Neuron (in vitro differentiated cells): ENCODE results near the gene PPARG.

Source experiments
- H2AFZ ChIP-seq: one replicate; pipeline ENCODE4 v1.6.1; 2013; ENCODE audit warnings: low read depth, mild to moderate bottlenecking, inconsistent platforms, low read length, moderate library complexity
- H3K27me3 ChIP-seq: one replicate; pipeline ENCODE4 v1.6.1; 2013; ENCODE audit warnings: low read length; ENCODE audit not compliant: insufficient read depth
- H3K36me3 ChIP-seq: one replicate; pipeline ENCODE4 v1.6.1; 2013; ENCODE audit warnings: low read length; ENCODE audit not compliant: insufficient read depth
- H3K4me1 ChIP-seq: one replicate; pipeline ENCODE4 v1.6.1; 2013; ENCODE audit warnings: low read length; ENCODE audit not compliant: insufficient read depth
- H3K4me3 ChIP-seq: 2 replicates; pipeline ENCODE4 v1.5.1; 2013; ENCODE audit warnings: mild to moderate bottlenecking, low read length, moderate library complexity
- H3K9me3 ChIP-seq: one replicate; pipeline ENCODE4 v1.6.1; 2013; ENCODE audit warnings: low read length

The PPARG gene

DNA sequence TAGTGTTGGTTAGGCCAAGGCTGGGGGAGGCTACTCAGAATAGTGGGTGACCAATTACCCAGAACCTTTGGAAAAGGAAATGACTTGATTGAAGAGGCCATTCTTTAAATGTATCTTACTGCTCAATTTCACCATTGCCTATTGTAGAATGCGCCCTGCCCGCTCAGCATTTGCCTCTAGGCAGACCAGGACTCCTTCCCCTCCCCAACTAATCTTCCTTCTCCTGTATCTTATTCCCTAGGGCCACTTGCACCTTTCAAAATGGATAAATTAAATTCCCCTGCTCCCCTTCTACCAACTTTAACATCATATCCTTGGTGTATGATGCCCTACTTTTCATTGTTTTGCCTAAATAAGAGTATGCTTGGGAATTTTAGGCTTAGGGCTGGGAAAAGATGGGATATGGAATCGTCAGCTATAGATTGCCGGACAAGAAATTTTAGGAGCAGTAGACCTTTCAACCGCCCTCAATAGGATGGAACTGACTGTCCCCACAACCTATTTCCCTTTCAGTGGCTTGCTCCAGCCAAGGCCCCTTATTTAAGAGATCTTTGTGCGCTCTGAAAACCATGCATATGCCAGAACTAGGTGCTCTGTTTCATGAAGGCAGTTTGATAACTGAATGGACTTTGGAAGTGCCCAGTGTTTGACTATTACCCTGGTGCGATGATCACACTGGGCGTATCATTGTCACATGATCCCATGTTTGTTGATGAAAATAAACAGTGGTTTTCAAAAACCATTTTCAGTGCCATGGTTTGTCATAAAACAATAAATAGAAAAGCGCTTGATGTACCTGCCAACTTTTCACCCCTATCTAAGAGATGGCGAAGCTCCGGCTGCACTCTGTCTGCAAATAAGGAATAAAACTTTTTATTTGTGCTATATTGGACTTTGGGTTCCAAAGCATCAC, 121.1 kb downstream of the PPARG start:
- Histone ChIP-seq H2AFZ (no peak overlapping the region), H3K36me3 (no peaks in the 10 kb centered on the region), H3K4me1 (peaks cover 6% of the 10 kb centered on the region), H3K27me3 (peaks cover 2% of the 10 kb centered on the region), H3K4me3 (no peak overlapping the region), H3K9me3 (no peaks in the 10 kb centered on the region)

DNA sequence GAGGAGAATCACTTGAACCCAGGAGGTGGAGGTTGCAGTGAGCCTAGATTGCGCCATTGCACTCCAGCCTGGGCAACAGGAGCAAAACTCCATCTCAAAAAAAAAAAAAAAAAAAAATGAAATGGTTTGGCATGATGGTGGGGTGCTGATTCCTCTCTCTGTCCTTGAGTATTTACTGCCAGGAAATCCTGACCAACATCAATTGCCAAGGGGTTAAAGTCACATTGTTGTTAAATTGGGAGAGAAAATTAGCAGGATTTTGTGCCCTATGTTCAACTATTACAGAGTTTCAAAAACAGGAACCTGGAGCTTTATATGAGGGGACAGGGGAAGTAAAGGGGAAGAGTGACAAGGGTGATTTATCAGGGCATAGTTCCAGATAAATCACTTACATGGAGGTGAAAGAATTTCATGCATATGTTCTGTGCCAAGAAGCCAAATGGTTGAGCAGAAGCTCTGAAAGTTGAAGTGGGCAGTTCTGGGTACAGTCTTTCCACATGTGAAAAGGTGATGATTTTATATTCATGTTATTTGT, 124.9 kb downstream of the PPARG start:
- Histone ChIP-seq H3K27me3 (peaks cover 2% of the 10 kb centered on the region), H3K36me3 (no peaks in the 10 kb centered on the region), H3K9me3 (no peaks in the 10 kb centered on the region), H2AFZ (no peak overlapping the region), H3K4me1 (no peaks in the 10 kb centered on the region), H3K4me3 (no peak overlapping the region)

DNA sequence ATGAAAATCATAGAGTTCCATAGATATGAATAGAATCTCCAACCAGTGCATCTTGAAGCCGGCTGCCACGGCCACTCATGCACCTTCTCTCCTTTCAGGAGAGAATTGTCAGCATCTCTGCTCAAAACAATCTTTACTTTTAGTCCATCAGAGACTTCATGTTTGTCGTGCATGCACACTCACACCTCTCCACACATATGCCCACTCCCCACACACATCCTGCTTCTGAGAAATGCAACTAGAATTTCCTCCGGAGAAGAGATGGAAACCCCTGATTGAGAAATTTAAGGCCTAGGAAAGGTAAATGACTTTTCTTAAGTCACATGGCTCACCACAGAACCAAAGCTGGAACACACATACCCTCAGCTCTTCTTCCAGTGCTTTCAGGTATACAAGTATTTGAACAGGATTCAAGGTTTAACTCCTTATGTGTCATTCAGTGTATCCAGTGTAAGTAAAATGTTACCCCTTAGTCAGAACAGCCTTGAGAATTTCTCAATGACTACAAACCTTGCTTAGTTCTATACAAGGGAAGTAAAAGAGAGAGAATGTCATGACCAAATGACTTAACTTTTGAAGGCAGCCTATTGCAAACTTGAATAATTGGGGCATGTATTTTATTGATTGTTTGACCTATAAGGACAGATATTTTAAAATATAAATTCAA, 126.3 kb downstream of the PPARG start:
- no peaks in the 10 kb centered on the region for H3K36me3 ChIP-seq
- no peak overlapping the region for H2AFZ ChIP-seq
- no peak overlapping the region for H3K4me3 ChIP-seq
- peaks cover 2% of the 10 kb centered on the region for H3K27me3 ChIP-seq
- no peaks in the 10 kb centered on the region for H3K4me1 ChIP-seq
- no peaks in the 10 kb centered on the region for H3K9me3 ChIP-seq

DNA sequence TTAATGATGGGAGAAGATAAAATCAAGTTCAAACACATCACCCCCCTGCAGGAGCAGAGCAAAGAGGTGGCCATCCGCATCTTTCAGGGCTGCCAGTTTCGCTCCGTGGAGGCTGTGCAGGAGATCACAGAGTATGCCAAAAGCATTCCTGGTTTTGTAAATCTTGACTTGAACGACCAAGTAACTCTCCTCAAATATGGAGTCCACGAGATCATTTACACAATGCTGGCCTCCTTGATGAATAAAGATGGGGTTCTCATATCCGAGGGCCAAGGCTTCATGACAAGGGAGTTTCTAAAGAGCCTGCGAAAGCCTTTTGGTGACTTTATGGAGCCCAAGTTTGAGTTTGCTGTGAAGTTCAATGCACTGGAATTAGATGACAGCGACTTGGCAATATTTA, 127.9 kb downstream of the PPARG start:
- Histone ChIP-seq H3K27me3 (peaks cover 2% of the 10 kb centered on the region), H3K4me3 (no peak overlapping the region), H3K36me3 (no peaks in the 10 kb centered on the region), H3K9me3 (no peaks in the 10 kb centered on the region), H3K4me1 (no peaks in the 10 kb centered on the region), H2AFZ (no peak overlapping the region)

DNA sequence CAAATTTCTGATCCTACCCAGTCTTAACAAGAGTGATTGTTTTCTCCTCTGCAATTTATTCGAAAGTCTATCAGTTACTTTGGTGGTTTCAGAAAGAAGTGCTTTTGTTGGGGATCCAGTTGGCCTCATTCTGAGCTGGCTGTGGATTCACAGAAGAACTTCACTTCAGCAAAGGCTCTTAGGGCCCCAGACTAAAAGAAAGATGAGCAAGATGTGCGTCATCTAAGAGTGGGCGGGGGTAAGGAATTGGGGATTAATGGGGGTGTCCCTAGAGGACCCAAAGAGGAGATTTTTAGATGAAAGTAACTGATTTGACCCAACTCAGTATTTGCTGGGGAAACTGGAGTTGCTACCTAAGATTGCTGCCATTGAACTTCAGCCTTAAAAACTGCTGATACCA, 131.5 kb downstream of the PPARG start:
- H3K9me3 ChIP-seq: no peaks in the 10 kb centered on the region
- H3K36me3 ChIP-seq: no peaks in the 10 kb centered on the region
- no peaks in the 10 kb centered on the region for H3K4me1 ChIP-seq
- H3K4me3 ChIP-seq: no peak overlapping the region
- no peak overlapping the region for H2AFZ ChIP-seq
- peaks cover 2% of the 10 kb centered on the region for H3K27me3 ChIP-seq

DNA sequence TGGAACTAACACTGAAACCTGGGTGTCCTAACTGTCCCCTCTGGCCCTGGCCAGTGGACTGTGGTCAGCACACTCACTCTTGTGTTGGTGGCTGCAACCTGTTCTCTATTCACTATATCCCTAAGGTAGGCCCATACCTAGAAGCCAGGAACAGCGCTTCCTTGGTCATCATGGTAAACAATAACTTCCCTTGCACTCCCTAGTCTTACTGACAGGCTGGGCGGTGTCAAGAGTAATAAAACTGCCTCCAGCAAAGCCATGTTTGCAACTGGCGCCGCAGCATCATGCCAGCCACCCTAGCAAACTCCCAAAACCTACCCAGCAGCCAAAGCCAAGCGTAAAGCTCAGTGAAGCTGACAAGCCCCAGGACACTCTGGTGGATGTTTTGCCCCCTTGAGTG, 132.3 kb downstream of the PPARG start:
- Histone ChIP-seq H3K27me3 (peaks cover 3% of the 10 kb centered on the region), H3K4me1 (no peaks in the 10 kb centered on the region), H2AFZ (no peak overlapping the region), H3K36me3 (no peaks in the 10 kb centered on the region), H3K4me3 (no peak overlapping the region), H3K9me3 (no peaks in the 10 kb centered on the region)

DNA sequence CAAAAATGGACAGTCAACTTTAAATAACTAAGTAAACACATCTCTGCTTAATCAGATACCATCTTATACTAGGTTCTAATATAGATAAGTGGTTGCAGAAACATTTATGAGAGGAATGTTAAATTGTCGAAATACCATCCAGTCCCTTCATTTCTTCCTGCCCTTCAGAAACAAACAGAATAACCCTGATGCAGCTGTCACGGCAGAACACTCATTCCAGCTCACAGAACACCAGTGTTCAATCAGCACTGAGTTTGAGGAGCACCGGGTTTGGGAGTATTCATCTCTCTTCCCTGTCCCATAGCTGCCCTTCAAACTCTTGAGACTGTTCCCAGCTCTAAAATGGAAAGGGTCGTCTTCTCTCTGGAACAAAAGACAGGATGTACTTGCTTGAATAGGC, 134.3 kb downstream of the PPARG start:
- peaks cover 4% of the 10 kb centered on the region for H3K27me3 ChIP-seq
- H3K36me3 ChIP-seq: no peaks in the 10 kb centered on the region
- no peak overlapping the region for H3K4me3 ChIP-seq
- no peaks in the 10 kb centered on the region for H3K9me3 ChIP-seq
- H3K4me1 ChIP-seq: no peaks in the 10 kb centered on the region
- H2AFZ ChIP-seq: no peak overlapping the region

DNA sequence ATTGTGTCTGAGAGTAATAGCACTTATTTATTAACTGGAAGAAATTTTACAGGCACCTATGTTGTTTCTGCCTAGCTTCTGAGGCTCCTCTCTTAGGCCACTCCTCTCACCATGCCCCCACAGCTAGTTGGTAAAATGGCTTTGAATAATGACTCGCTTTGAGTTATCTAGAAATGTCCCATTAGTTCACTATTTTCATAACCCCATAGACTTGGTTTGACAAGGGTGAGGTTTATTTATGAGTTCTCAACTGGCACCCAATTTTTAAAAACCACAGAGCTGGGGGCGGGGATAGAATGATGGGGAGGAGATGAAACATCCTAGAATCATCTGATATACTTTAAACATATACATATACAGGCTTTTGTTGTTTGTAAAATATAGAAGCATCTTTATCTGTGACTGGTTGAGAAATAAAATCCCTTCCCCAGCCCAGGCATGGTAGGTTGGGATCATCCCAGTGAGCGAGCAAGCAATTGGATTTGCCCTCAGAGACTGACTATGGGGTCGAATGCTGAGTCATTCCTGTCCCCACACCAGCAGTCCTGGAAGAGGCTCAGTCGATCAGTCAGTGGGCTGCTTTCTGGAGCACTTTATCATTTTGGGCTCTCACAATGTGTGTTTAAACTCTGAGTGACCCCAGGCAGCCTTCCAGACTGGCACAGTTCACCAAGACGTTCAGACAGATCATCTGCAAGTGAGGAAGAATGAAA, 135.2 kb downstream of the PPARG start:
- Histone ChIP-seq H3K9me3 (no peaks in the 10 kb centered on the region), H3K36me3 (no peaks in the 10 kb centered on the region), H3K4me3 (no peak overlapping the region), H3K4me1 (no peaks in the 10 kb centered on the region), H2AFZ (no peak overlapping the region), H3K27me3 (peaks cover 4% of the 10 kb centered on the region)

DNA sequence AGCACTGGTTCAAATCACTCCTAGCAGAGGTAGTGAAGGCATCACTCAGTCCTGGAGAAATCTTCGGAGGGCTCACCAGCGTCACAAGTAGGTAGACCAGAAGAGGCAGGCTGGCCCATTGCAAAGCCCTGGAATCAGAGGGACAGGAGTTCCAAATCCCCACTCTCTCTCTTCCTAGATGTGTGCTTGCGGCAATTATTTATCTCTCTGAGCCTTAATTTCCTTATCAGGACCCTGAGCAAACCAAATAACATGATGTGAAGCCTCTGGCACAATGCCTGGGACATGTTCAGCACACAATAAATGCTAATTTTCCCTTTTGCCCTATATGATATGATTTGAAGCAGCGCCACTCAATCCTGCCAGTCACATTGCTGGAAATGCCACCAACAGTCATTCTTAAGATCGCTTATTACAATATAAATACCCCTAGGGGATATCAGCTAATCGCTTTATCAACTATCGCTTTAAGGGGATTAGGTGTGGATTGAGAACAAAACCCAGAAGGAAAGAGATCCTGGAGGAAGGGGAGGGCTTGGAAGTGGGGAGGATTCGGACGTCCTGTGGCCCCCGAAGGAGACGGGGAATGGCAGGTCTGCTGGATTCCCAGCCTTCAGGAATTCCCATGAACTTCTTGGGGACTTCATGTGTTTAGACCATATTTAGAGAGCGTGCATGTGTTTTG, 135.9 kb downstream of the PPARG start:
- Histone ChIP-seq H3K36me3 (no peaks in the 10 kb centered on the region), H3K4me1 (no peaks in the 10 kb centered on the region), H3K27me3 (peaks cover 4% of the 10 kb centered on the region)

DNA sequence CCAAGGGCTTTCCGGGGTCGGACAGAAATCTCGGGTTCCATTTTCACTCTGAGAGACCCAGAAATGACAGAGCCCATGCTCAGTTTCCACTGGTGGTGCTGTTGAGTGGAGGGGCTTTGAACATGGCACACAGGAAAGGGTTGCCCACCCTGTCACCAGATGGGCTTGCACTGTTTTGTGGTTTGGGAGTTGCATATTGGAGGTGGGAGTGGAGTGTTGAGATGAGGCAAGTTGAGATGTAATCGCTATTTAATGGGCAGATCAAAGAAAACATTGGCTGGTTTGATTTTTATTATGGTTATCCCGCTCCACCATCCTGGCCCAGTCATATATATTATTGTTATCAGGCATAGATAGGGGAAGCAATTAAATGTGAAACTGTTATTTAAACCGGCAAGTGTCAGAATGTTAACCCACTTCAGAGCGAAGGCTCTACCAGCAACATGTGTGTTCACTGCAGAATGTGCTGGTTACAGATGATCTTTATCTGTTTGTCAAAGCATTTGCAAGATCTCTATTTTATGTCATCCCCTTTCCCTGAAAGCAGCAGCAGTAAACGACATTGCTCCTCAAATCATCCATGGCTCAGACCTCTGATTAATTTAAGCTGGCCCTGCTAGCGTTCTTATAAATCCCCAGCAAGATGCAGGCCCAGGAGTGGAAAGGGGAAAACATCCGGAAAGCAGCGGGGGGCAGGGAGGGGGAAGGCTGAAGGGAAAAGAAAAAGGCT, 137.1 kb downstream of the PPARG start:
- Histone ChIP-seq H3K4me1 (no peaks in the 10 kb centered on the region), H3K9me3 (no peaks in the 10 kb centered on the region), H3K27me3 (peaks cover 4% of the 10 kb centered on the region)

More for the DNA sequence above, 135.9 kb downstream of the PPARG start:
- Histone ChIP-seq H2AFZ (no peak overlapping the region), H3K9me3 (no peaks in the 10 kb centered on the region), H3K4me3 (no peak overlapping the region)

DNA sequence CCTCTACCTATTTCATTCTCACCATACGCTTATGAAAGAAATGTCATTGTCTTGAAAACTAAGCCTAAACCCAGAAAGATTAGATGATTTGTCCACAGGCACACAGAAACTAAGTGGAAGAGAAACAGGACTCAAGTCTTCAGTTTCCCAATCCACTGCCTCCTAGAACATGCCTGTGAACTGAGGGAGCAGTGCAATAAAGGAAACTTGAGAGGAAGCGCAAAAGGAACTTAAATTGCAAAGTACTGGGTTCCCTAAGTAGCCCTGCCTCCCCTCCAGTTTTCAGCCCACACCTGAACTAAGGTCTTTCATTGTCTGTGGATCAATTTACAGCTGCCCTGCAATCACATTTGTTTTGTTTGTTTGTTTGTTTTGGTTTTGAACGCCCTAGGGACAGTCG, 138.7 kb downstream of the PPARG start:
- H3K4me1 ChIP-seq: no peaks in the 10 kb centered on the region
- H3K4me3 ChIP-seq: no peak overlapping the region
- H2AFZ ChIP-seq: no peak overlapping the region
- H3K27me3 ChIP-seq: peaks cover 4% of the 10 kb centered on the region
- no peaks in the 10 kb centered on the region for H3K36me3 ChIP-seq
- no peaks in the 10 kb centered on the region for H3K9me3 ChIP-seq

More for the DNA sequence above, 137.1 kb downstream of the PPARG start:
- H3K4me3 ChIP-seq: no peak overlapping the region
- no peak overlapping the region for H2AFZ ChIP-seq
- H3K36me3 ChIP-seq: no peaks in the 10 kb centered on the region

DNA sequence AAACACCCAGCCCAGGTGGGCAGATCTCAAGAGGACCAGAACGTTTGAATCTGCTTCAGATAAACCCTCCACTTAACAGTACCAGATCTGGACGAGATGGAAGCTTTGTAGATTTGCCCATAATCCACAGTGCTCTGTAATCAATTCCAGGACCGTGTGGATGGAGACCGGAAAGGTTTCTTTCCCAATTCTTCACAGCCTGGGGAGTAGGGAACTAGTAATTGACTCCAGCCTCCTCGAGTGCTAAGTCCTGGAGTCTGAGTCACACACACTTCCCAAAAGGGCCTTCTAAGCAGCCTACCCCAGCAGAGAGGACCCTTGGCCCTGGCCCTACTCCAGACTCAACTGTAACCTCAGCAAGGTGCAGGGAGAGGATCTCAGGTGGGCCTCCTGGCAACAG, 139.3 kb downstream of the PPARG start:
- Histone ChIP-seq H3K36me3 (no peaks in the 10 kb centered on the region), H3K27me3 (peaks cover 4% of the 10 kb centered on the region), H2AFZ (no peak overlapping the region), H3K4me1 (no peaks in the 10 kb centered on the region), H3K4me3 (no peak overlapping the region), H3K9me3 (no peaks in the 10 kb centered on the region)
